DOHH2 (cell line): ENCODE results near the gene CACNA2D2.

Experiments used
- H3F3A ChIP-seq: fragments of 200-600 bp; sonication (generic), shearing (Covaris generic); 2 replicates; pipeline ENCODE4 v1.6.0; 2016; ENCODE audit warnings: antibody characterized with exemption, mild to moderate bottlenecking; ENCODE audit not compliant: control insufficient read depth, insufficient read depth
- H3K27ac ChIP-seq: fragments of 200-600 bp; sonication (generic); 2 replicates; pipeline ENCODE4 v1.5.1; 2014; ENCODE audit warnings: low read depth, mild to moderate bottlenecking, low read length, moderate library complexity
- H3K27me3 ChIP-seq: fragments of 200-600 bp; sonication (generic); 2 replicates; pipeline ENCODE4 v1.6.1; 2014; ENCODE audit warnings: mild to moderate bottlenecking, low read length, mixed read lengths; ENCODE audit not compliant: control insufficient read depth
- H3K36me3 ChIP-seq: fragments of 200-600 bp; sonication (generic); 2 replicates; pipeline ENCODE4 v1.6.1; 2014; ENCODE audit warnings: mild to moderate bottlenecking, low read length, moderate library complexity, mixed read lengths; ENCODE audit not compliant: control insufficient read depth
- H3K4me1 ChIP-seq: fragments of 200-600 bp; sonication (generic); 2 replicates; pipeline ENCODE4 v1.6.1; 2014; ENCODE audit warnings: mild to moderate bottlenecking, low read length, mixed read lengths; ENCODE audit not compliant: control insufficient read depth
- H3K4me2 ChIP-seq: fragments of 200-600 bp; sonication (generic); 2 replicates; pipeline ENCODE4 v1.6.0; 2014; ENCODE audit warnings: mild to moderate bottlenecking, low read length, moderate library complexity
- H3K4me3 ChIP-seq: fragments of 200-600 bp; sonication (generic); 2 replicates; pipeline ENCODE4 v1.5.1; 2014; ENCODE audit warnings: mild to moderate bottlenecking, low read length, mixed read lengths
- H3K79me2 ChIP-seq: fragments of 200-600 bp; sonication (generic); 2 replicates; pipeline ENCODE4 v1.6.1; 2014; ENCODE audit warnings: mild to moderate bottlenecking, low read length, mixed read lengths; ENCODE audit not compliant: control insufficient read depth
- H3K9me2 ChIP-seq: fragments of 200-600 bp; sonication (generic); replicated peaks from 2 replicates; pipeline ENCODE4 v1.6.1; 2014; ENCODE audit warnings: mild to moderate bottlenecking, low read length, mixed read lengths; ENCODE audit not compliant: control insufficient read depth
- H3K9me3 ChIP-seq: fragments of 200-600 bp; sonication (generic); 2 replicates; pipeline ENCODE4 v1.6.1; 2014; ENCODE audit warnings: antibody characterized with exemption, low read length, mixed read lengths; ENCODE audit not compliant: control insufficient read depth, insufficient read depth
- H4K20me1 ChIP-seq: fragments of 200-600 bp; sonication (generic); 2 replicates; pipeline ENCODE4 v1.6.0; 2014; ENCODE audit warnings: low read depth, mild to moderate bottlenecking, antibody characterized with exemption, low read length, moderate library complexity; ENCODE audit not compliant: control insufficient read depth, insufficient read depth
- CTCF ChIP-seq: fragments of 200-600 bp; sonication (generic); IDR thresholded peaks from one replicate; pipeline ENCODE4 v1.5.1; 2014; ENCODE audit warnings: antibody characterized with exemption, mild to moderate bottlenecking, low read depth, low read length; ENCODE audit not compliant: poor library complexity, severe bottlenecking
- EZH2phosphoT487 ChIP-seq: fragments of 200-600 bp; sonication (generic); IDR thresholded peaks from 2 replicates; pipeline ENCODE4 v1.6.1; 2017; ENCODE audit warnings: borderline replicate concordance, mild to moderate bottlenecking, antibody characterized with exemption, low read length, moderate library complexity, mixed read lengths

The CACNA2D2 gene

GRCh38 chr3:50334339-50335075 is 168.9 kb downstream of the CACNA2D2 start:
- Histone ChIP-seq H3K9me2 (no peaks in the 10 kb centered on the region), H3K9me3 (no peaks in the 10 kb centered on the region), H4K20me1 (0 out of 2 replicates have a peak, but pooled peaks cover 10% of the 10 kb centered on the region), H3F3A (peaks cover 19% of the 10 kb centered on the region), H3K79me2 (peaks cover 75% of the 10 kb centered on the region), H3K36me3 (peaks cover 88% of the 10 kb centered on the region), H3K4me1 (peaks cover 44% of the 10 kb centered on the region), H3K4me2 (peak overlapping the region; percentile 41), H3K27ac (no peak overlapping the region), H3K4me3 (no peak overlapping the region), H3K27me3 (no peaks in the 10 kb centered on the region)
- TF ChIP-seq EZH2phosphoT487: no peak
- TF ChIP-seq CTCF: no peak

GRCh38 chr3:50333744-50334328 is 169.6 kb downstream of the CACNA2D2 start:
- no peak for TF ChIP-seq CTCF
- TF ChIP-seq EZH2phosphoT487: no peak
- Histone ChIP-seq H4K20me1 (0 out of 2 replicates have a peak, but pooled peaks cover 10% of the 10 kb centered on the region), H3K4me2 (peak overlapping the region; percentile 41), H3K4me3 (no peak overlapping the region), H3K36me3 (peaks cover 90% of the 10 kb centered on the region), H3K9me2 (no peaks in the 10 kb centered on the region), H3K27me3 (no peaks in the 10 kb centered on the region), H3K9me3 (no peaks in the 10 kb centered on the region), H3K79me2 (peaks cover 69% of the 10 kb centered on the region), H3K27ac (no peak overlapping the region), H3F3A (peaks cover 22% of the 10 kb centered on the region), H3K4me1 (peaks cover 44% of the 10 kb centered on the region)

- Histone ChIP-seq H3K36me3 (peaks cover 78% of the 10 kb centered on the region), H3K9me2 (no peaks in the 10 kb centered on the region), H3K4me2 (no peak overlapping the region), H3K9me3 (no peaks in the 10 kb centered on the region), H3K4me3 (no peak overlapping the region), H3K4me1 (peaks cover 46% of the 10 kb centered on the region), H4K20me1 (0 out of 2 replicates have a peak, but pooled peaks cover 8% of the 10 kb centered on the region), H3F3A (peaks cover 21% of the 10 kb centered on the region), H3K79me2 (peaks cover 62% of the 10 kb centered on the region), H3K27ac (no peak overlapping the region), H3K27me3 (no peaks in the 10 kb centered on the region)
- no peak for TF ChIP-seq CTCF
- TF ChIP-seq EZH2phosphoT487: no peak
Measured at GRCh38 chr3:50331364-50331907, 172.0 kb downstream of the CACNA2D2 start.
